Measurements from ENCODE around the gene CNGA2.

The CNGA2 gene

GRCh38 chrX:151702026-151702714 is 32.4 kb upstream of the CNGA2 start:
- TF ChIP-seq ZFX (IDR thresholded peaks at IDR 0.05; ENCODE audit: borderline replicate concordance) (no peak), CTCF (IDR thresholded peaks at IDR 0.05) (no peak)
- no peak overlapping the region for H3K27ac ChIP-seq

DNA sequence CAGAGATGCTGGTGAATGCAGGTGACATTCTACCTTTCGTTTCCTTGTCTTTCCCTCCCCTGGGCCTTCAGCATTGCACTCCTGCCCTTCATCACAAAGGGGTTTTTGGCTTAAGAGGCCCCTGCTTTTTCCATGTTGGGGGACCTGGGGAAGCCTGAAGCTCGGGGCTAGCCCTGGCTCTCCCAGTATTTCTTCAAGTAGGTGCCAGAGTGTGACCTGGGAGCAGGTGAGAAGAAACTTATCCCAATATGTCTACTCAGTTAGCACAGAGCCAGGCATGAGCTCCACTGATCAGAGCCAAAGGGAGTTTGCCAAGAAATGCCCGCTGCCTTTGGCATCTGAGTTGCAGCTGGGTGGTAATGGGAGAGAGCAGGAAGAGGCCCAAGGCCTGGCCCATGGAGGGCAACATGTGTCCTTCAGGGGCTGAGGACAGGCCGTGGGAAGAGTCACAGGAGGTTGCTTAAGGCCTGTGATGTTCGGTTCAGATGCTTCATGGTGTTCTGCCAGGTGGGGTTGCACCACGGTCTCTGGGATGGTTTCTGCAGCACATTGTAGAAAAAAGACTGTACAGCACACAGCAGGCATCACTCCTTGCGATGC is 31.7 kb upstream of the CNGA2 start:
- no peak overlapping the region for H3K27ac ChIP-seq
- TF ChIP-seq CTCF (IDR thresholded peaks at IDR 0.05) (no peak), ZFX (IDR thresholded peaks at IDR 0.05; ENCODE audit: borderline replicate concordance) (no peak)

DNA sequence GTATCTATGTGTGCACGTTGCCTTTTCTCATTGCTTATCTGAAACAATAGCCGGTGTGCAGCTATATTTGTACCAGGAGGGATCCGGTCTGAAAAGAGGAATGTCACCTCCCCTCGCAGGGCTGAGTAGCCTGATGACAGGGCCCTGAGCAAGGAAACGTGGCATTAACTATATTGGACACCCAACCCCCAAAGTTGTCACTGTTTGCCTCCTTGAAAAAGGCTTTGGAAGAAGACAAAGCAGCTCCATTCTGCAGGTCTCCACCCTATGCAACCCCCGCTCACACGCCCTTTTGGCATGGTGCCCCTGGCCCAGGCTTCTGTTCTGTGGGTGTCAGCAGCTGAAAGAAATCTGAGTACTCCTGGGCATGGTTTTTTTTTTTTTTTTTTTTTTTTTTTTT is 31.1 kb upstream of the CNGA2 start:
- no peak overlapping the region for H3K27ac ChIP-seq
- no peak for TF ChIP-seq CTCF (IDR thresholded peaks at IDR 0.05)
- no peak for TF ChIP-seq ZFX (IDR thresholded peaks at IDR 0.05; ENCODE audit: borderline replicate concordance)

GRCh38 chrX:151704041-151704663 is 30.4 kb upstream of the CNGA2 start:
- H3K27ac ChIP-seq: no peak overlapping the region
- TF ChIP-seq CTCF (IDR thresholded peaks at IDR 0.05): no peak

- TF ChIP-seq ZFX (IDR thresholded peaks at IDR 0.05; ENCODE audit: borderline replicate concordance) (no peak), CTCF (IDR thresholded peaks at IDR 0.05) (no peak)
- no peak overlapping the region for H3K27ac ChIP-seq
Observed at GRCh38 chrX:151708821-151709220, 25.7 kb upstream of the CNGA2 start.

DNA sequence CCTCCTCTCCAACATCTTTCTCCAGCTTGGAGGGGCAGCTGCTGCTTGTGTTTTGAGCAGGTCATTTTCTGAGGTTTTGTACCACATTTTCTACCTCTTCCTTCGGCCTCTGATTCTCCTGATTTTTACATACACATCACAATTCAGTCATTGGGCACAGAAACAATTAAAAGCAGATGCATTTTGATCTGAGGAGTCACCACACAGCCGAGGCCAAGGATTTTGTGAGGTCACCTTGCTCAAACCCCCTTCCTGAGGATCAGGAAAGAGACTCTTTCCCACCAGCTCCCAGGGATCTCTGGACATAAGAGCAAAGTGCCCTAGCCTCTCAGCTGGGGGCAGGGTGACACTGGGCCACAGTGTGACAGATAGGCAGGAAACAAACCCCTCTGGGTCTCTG is 24.1 kb upstream of the CNGA2 start:
- TF ChIP-seq ZFX (IDR thresholded peaks at IDR 0.05; ENCODE audit: borderline replicate concordance) (no peak), CTCF (IDR thresholded peaks at IDR 0.05) (no peak)

GRCh38 chrX:151711154-151711553 is 23.4 kb upstream of the CNGA2 start:
- no peak overlapping the region for H3K27ac ChIP-seq
- no peak for TF ChIP-seq CTCF (IDR thresholded peaks at IDR 0.05)
- TF ChIP-seq ZFX (IDR thresholded peaks at IDR 0.05; ENCODE audit: borderline replicate concordance): no peak

More for the DNA sequence above, 24.1 kb upstream of the CNGA2 start:
- no peak overlapping the region for H3K27ac ChIP-seq
